DND-41 (cell line): ENCODE data around the gene SPEF1.

Experiments used
- ATAC-seq: fragments of 200-7000 bp; cut with Tn5 transposase; 3 replicates; pipeline ENCODE4 v1.9.1; 2021; ENCODE audit warnings: low read depth; ENCODE audit not compliant: insufficient read depth
- DNase-seq: peaks from one replicate; pipeline ENCODE4 v3.0.0-alpha.2; 2020
- H2AFZ ChIP-seq: 2 replicates; pipeline ENCODE4 v1.6.0; 2012; ENCODE audit warnings: low read depth, low read length
- H3K27ac ChIP-seq: 2 replicates; pipeline ENCODE4 v1.5.1; 2012; ENCODE audit warnings: low read length, inconsistent platforms
- H3K27me3 ChIP-seq: fragments of 200-600 bp; sonication (generic); 2 replicates; pipeline ENCODE4 v1.6.0; 2012; ENCODE audit warnings: low read length, mild to moderate bottlenecking, inconsistent platforms; ENCODE audit not compliant: insufficient read depth, poor library complexity
- H3K36me3 ChIP-seq: 2 replicates; pipeline ENCODE4 v1.5.1; 2012; ENCODE audit warnings: low read length, inconsistent platforms; ENCODE audit not compliant: insufficient read depth
- H3K4me1 ChIP-seq: 2 replicates; pipeline ENCODE4 v1.5.1; 2012; ENCODE audit warnings: mild to moderate bottlenecking, low read length; ENCODE audit not compliant: insufficient read depth
- H3K4me2 ChIP-seq: 2 replicates; pipeline ENCODE4 v1.6.0; 2012; ENCODE audit warnings: mild to moderate bottlenecking, moderate library complexity, low read length, inconsistent platforms; ENCODE audit not compliant: insufficient read depth
- H3K4me3 ChIP-seq, 2 experiments: fragments of 200-600 bp in 1 of 2; shearing (Covaris generic) in 1 of 2; 2 replicates each; pipeline ENCODE4 v1.5.1; 2012 to 2016; ENCODE audit warnings: inconsistent platforms in 2 of 2, low read length in 2 of 2, mild to moderate bottlenecking in 2 of 2, low read depth in 1 of 2, moderate library complexity in 1 of 2
- H3K79me2 ChIP-seq: 2 replicates; pipeline ENCODE4 v1.6.0; 2012; ENCODE audit warnings: low read length, inconsistent platforms; ENCODE audit not compliant: insufficient read depth
- H3K9ac ChIP-seq: 2 replicates; pipeline ENCODE4 v1.6.0; 2012; ENCODE audit warnings: low read depth, mild to moderate bottlenecking, inconsistent platforms, low read length, moderate library complexity
- H3K9me3 ChIP-seq: 2 replicates; pipeline ENCODE4 v1.5.1; 2012; ENCODE audit warnings: low read length, moderate library complexity, mild to moderate bottlenecking, inconsistent platforms; ENCODE audit not compliant: insufficient read depth, severe bottlenecking
- H4K20me1 ChIP-seq: 2 replicates; pipeline ENCODE4 v1.6.0; 2012; ENCODE audit warnings: low read length; ENCODE audit not compliant: insufficient read depth
- EZH2 ChIP-seq: IDR thresholded peaks from 3 replicates; pipeline ENCODE4 v1.6.1; 2012; ENCODE audit warnings: borderline replicate concordance, low read depth, mild to moderate bottlenecking, moderate library complexity, low read length, inconsistent platforms; ENCODE audit not compliant: severe bottlenecking
- TF ChIP-seq, protein P1 (sequence below): IDR thresholded peaks from 2 replicates; pipeline ENCODE4 v1.5.1; 2012; ENCODE audit warnings: borderline replicate concordance, low read length, moderate library complexity, mild to moderate bottlenecking; ENCODE audit not compliant: poor library complexity, severe bottlenecking; ENCODE audit errors: extremely low read depth

Gene SPEF1

DNA sequence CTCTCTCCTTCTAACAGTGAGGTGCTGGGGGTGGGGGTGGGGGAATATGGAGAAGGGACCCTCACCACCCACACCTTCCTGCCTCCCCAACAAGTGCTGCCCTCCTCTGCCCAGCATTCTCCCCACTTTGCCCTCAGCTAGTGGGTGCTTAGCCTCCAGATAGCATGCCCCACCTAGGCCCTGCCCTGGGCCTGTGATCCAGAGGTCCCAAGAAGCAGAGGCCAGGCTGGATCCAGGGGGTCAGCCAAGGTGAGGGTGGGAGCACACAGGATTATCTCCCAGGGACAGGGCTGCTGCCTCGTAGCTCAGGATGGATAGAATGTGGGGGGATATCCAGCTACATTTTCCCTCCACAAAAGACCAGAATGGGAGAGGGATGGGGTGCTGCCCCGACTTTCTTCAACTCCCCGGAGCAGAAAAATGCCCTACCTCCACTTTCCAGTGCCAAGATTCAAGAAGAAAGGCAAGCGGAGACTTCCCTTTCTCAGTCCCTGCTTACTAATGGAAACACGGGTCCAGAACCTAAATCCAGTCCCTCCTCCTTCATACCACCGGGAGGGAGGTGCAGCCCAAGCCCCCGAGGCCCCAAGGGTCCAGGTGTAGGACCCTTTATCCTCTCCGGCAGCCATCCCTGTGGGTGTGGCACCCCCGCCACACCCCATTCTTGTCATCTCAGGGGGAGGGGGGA is 14.7 kb downstream of the SPEF1 start:
- ATAC-seq (no peak), DNase-seq (no peak)
- Histone ChIP-seq H3K4me3 (peak overlapping the region; percentile 83 to 92; a peak in 3 of 4 replicates), H3K27ac (peak overlapping the region; percentile 68; the same call in 1 of the 2 replicates), H3K4me2 (peak overlapping the region; percentile 100), H3K79me2 (peaks cover 44% of the 10 kb centered on the region), H4K20me1 (peaks cover 21% of the 10 kb centered on the region; the same call in 1 of the 2 replicates), H3K36me3 (peaks cover 12% of the 10 kb centered on the region; the same call in 1 of the 2 replicates), H2AFZ (peak overlapping the region; percentile 90; the same call in 1 of the 2 replicates), H3K4me1 (peaks cover 46% of the 10 kb centered on the region), H3K27me3 (no peaks in the 10 kb centered on the region), H3K9me3 (no peaks in the 10 kb centered on the region), H3K9ac (peak overlapping the region; percentile 93)
- TF ChIP-seq, protein P1, sequence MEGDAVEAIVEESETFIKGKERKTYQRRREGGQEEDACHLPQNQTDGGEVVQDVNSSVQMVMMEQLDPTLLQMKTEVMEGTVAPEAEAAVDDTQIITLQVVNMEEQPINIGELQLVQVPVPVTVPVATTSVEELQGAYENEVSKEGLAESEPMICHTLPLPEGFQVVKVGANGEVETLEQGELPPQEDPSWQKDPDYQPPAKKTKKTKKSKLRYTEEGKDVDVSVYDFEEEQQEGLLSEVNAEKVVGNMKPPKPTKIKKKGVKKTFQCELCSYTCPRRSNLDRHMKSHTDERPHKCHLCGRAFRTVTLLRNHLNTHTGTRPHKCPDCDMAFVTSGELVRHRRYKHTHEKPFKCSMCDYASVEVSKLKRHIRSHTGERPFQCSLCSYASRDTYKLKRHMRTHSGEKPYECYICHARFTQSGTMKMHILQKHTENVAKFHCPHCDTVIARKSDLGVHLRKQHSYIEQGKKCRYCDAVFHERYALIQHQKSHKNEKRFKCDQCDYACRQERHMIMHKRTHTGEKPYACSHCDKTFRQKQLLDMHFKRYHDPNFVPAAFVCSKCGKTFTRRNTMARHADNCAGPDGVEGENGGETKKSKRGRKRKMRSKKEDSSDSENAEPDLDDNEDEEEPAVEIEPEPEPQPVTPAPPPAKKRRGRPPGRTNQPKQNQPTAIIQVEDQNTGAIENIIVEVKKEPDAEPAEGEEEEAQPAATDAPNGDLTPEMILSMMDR: no peak
- TF ChIP-seq EZH2: no peak

DNA sequence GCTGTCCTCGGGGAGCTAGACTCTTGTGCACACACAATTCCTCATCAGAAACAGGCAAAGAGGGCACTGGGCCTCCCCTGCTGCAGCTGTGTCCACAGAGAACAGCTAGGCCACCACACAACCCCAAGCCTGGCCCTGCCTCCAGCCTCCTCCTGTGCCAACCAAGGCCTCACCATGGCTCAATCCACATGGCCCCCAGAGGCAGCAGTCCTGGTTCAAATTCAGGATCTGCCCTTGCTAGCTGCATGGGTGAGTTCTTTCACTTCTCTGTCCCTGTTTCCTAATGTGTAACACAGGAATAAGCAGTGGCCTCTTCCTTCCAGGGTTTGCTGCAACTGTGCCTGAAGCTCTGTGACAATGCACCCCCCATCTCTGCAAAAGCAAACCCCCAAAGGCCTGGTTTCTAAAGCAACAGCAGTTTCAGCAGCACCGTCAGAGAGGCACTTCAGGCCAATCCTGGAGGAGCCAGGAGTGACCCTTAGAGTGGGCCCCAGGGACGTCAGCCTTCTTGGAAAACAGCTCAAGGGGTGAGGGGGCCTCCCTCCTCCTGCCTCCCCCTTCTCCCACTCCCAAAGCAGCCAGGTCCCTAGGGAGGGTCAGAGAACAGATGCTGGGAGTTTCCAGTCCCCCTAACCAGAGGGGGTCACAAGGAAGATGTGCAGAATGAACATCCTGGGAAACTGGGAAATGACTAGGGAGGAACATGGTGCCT is 15.9 kb downstream of the SPEF1 start:
- Histone ChIP-seq H3K4me3 (0 out of 4 replicates have a peak overlapping the region, but pooled peaks of 1 of the 2 experiments have one; percentile 92), H3K4me2 (peak overlapping the region; percentile 100; the same call in 1 of the 2 replicates), H3K27ac (peak overlapping the region; percentile 23; the same call in 1 of the 2 replicates), H3K27me3 (no peaks in the 10 kb centered on the region), H3K79me2 (peaks cover 50% of the 10 kb centered on the region), H3K9ac (peak overlapping the region; percentile 93), H4K20me1 (peaks cover 24% of the 10 kb centered on the region; the same call in 1 of the 2 replicates), H3K36me3 (peaks cover 14% of the 10 kb centered on the region; the same call in 1 of the 2 replicates), H3K9me3 (no peaks in the 10 kb centered on the region), H3K4me1 (peaks cover 46% of the 10 kb centered on the region), H2AFZ (no peak overlapping the region)
- no peak for DNase-seq
- no peak for ATAC-seq
- TF ChIP-seq, protein P1: no peak
- TF ChIP-seq EZH2: no peak

DNA sequence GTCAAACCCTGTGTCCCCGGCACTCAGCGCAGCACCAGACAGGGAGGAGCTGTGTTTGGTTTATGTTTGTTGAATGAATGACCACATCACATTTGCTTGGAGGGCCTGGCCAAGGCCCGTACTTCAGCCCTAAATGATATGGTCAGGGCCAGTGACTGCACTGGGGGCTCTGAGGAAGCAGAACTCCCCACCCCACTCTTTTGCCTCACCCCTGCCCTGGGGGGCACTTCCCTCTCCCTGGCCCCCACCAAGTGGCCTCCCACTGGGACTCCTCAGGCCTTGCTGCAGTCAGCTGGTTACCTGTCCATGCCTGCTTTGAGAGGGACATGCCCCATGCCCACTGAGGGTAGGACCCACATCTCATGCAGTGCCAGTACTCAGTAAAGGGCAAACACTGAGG is 16.6 kb downstream of the SPEF1 start:
- no peak overlapping the region; the same call in 1 of the 2 replicates for H3K27ac ChIP-seq
- peaks cover 55% of the 10 kb centered on the region for H3K79me2 ChIP-seq
- TF ChIP-seq, protein P1: no peak
- TF ChIP-seq EZH2: no peak
- H3K36me3 ChIP-seq: peaks cover 18% of the 10 kb centered on the region
- no peak overlapping the region for H2AFZ ChIP-seq
- ATAC-seq (no peak), DNase-seq (no peak)
- no peak overlapping the region for H3K4me3 ChIP-seq
- H4K20me1 ChIP-seq: peaks cover 31% of the 10 kb centered on the region; the same call in 1 of the 2 replicates
- H3K27me3 ChIP-seq: no peaks in the 10 kb centered on the region
- no peaks in the 10 kb centered on the region for H3K9me3 ChIP-seq
- H3K4me2 ChIP-seq: peak overlapping the region; percentile 100; the same call in 1 of the 2 replicates
- H3K4me1 ChIP-seq: peaks cover 46% of the 10 kb centered on the region
- 0 out of 2 replicates have a peak overlapping the region, but pooled peaks have one; percentile 93 for H3K9ac ChIP-seq
